ENCODE results near the gene MTX3.

Gene MTX3

GRCh38 chr5:80025069-80025468 lies 34.0 kb upstream of the MTX3 start:
- Histone ChIP-seq H3K27ac (ENCODE audit: extremely low read depth, low read depth, low read length) (no peak overlapping the region), H3K4me3 (ENCODE audit: low read depth, low read length) (no peak overlapping the region), H3K36me3 (ENCODE audit: control insufficient read depth in 2 of 2, insufficient read depth in 1 of 2, low read length in 2 of 2) (no peaks in the 10 kb centered on the region), H3K4me1 (ENCODE audit: control insufficient read depth, insufficient read depth, low read length) (no peaks in the 10 kb centered on the region), H3K9me3 (ENCODE audit: control insufficient read depth, insufficient read depth, low read depth, low read length) (no peaks in the 10 kb centered on the region)
- TF ChIP-seq AEBP2 (tag by site-specific recombination; IDR thresholded peaks at IDR 0.05; ENCODE audit: borderline replicate concordance) (no peak), FEZF1 (tag by site-specific recombination; IDR thresholded peaks at IDR 0.05) (no peak), ZNF133 (tag by site-specific recombination; IDR thresholded peaks at IDR 0.05) (no peak), ZNF362 (tag by site-specific recombination; IDR thresholded peaks at IDR 0.05) (no peak), ZSCAN16 (tag by site-specific recombination; IDR thresholded peaks at IDR 0.05) (no peak), PRDM1 (tag by site-specific recombination; IDR thresholded peaks at IDR 0.05) (no peak), KLF1 (tag by site-specific recombination; IDR thresholded peaks at IDR 0.05) (no peak)
- TF ChIP-seq, protein P1, sequence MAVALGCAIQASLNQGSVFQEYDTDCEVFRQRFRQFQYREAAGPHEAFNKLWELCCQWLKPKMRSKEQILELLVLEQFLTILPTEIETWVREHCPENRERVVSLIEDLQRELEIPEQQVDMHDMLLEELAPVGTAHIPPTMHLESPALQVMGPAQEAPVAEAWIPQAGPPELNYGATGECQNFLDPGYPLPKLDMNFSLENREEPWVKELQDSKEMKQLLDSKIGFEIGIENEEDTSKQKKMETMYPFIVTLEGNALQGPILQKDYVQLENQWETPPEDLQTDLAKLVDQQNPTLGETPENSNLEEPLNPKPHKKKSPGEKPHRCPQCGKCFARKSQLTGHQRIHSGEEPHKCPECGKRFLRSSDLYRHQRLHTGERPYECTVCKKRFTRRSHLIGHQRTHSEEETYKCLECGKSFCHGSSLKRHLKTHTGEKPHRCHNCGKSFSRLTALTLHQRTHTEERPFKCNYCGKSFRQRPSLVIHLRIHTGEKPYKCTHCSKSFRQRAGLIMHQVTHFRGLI (tag by site-specific recombination; IDR thresholded peaks at IDR 0.05), result no peak
- CTCF ChIA-PET, result interaction anchor here (0.5 kb wide), 2 partner anchors 269 to 855 kb away, joined by 3 to 5 read pairs; no protein-coding TSS in a partner anchor
- POLR2A ChIA-PET, result no interaction called here

- Histone ChIP-seq H3K4me1 (ENCODE audit: control insufficient read depth, insufficient read depth, low read length) (no peaks in the 10 kb centered on the region), H3K27ac (ENCODE audit: extremely low read depth, low read depth, low read length) (no peak overlapping the region), H3K36me3 (ENCODE audit: control insufficient read depth in 2 of 2, insufficient read depth in 1 of 2, low read length in 2 of 2) (no peaks in the 10 kb centered on the region), H3K9me3 (ENCODE audit: control insufficient read depth, insufficient read depth, low read depth, low read length) (no peaks in the 10 kb centered on the region), H3K4me3 (ENCODE audit: low read depth, low read length) (no peak overlapping the region)
- CTCF ChIA-PET, result no interaction called here
- TF ChIP-seq AEBP2 (tag by site-specific recombination; IDR thresholded peaks at IDR 0.05; ENCODE audit: borderline replicate concordance) (no peak), ZNF623 (tag by site-specific recombination; IDR thresholded peaks at IDR 0.05) (no peak), FEZF1 (tag by site-specific recombination; IDR thresholded peaks at IDR 0.05) (no peak), ZNF664 (tag by site-specific recombination; IDR thresholded peaks at IDR 0.05) (no peak), ZNF362 (tag by site-specific recombination; IDR thresholded peaks at IDR 0.05) (no peak), ZBTB1 (tag by site-specific recombination; IDR thresholded peaks at IDR 0.05) (no peak), SP3 (tag by site-specific recombination; IDR thresholded peaks at IDR 0.05) (no peak), EGR2 (tag by site-specific recombination; IDR thresholded peaks at IDR 0.05; ENCODE audit: low read depth) (no peak)
- TF ChIP-seq, protein P2, sequence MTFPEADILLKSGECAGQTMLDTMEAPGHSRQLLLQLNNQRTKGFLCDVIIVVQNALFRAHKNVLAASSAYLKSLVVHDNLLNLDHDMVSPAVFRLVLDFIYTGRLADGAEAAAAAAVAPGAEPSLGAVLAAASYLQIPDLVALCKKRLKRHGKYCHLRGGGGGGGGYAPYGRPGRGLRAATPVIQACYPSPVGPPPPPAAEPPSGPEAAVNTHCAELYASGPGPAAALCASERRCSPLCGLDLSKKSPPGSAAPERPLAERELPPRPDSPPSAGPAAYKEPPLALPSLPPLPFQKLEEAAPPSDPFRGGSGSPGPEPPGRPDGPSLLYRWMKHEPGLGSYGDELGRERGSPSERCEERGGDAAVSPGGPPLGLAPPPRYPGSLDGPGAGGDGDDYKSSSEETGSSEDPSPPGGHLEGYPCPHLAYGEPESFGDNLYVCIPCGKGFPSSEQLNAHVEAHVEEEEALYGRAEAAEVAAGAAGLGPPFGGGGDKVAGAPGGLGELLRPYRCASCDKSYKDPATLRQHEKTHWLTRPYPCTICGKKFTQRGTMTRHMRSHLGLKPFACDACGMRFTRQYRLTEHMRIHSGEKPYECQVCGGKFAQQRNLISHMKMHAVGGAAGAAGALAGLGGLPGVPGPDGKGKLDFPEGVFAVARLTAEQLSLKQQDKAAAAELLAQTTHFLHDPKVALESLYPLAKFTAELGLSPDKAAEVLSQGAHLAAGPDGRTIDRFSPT (tag by site-specific recombination; IDR thresholded peaks at IDR 0.05), result no peak
- TF ChIP-seq, protein P3, sequence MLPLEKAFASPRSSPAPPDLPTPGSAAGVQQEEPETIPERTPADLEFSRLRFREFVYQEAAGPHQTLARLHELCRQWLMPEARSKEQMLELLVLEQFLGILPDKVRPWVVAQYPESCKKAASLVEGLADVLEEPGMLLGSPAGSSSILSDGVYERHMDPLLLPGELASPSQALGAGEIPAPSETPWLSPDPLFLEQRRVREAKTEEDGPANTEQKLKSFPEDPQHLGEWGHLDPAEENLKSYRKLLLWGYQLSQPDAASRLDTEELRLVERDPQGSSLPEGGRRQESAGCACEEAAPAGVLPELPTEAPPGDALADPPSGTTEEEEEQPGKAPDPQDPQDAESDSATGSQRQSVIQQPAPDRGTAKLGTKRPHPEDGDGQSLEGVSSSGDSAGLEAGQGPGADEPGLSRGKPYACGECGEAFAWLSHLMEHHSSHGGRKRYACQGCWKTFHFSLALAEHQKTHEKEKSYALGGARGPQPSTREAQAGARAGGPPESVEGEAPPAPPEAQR (tag by site-specific recombination; IDR thresholded peaks at IDR 0.05), result no peak
- TF ChIP-seq, protein P4, sequence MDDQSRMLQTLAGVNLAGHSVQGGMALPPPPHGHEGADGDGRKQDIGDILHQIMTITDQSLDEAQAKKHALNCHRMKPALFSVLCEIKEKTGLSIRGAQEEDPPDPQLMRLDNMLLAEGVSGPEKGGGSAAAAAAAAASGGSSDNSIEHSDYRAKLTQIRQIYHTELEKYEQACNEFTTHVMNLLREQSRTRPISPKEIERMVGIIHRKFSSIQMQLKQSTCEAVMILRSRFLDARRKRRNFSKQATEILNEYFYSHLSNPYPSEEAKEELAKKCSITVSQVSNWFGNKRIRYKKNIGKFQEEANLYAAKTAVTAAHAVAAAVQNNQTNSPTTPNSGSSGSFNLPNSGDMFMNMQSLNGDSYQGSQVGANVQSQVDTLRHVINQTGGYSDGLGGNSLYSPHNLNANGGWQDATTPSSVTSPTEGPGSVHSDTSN (CRISPR knock-in tag; IDR thresholded peaks at IDR 0.05), result no peak
- POLR2A ChIA-PET, result no interaction called here
Observed at GRCh38 chr5:80010754-80011392, 19.8 kb upstream of the MTX3 start.
